ENCODE measurements around the gene CALCR. TPM values are rescaled to one million over a fixed set of nuclear protein-coding genes. Genes with fewer than 3 reads are reported as not detected.
"Not testable (repeated sequence)": the region's sequence is repeated elsewhere in the genome, so short reads cannot be mapped to it uniquely, and the experiment has no call there.

The CALCR gene
- total RNA-seq, 2 experiments from 2014 or later = not detected

GRCh38 chr7:93515144-93515543, 59.4 kb downstream of the CALCR start:
- no peaks in the 10 kb centered on the region for H3K9me3 Mint-ChIP-seq
- POLR2A ChIA-PET = no interaction called here

GRCh38 chr7:93509303-93509702, 65.2 kb downstream of the CALCR start:
- Mint-ChIP-seq H3K4me3 (no peak overlapping the region), H3K27me3 (no peaks in the 10 kb centered on the region), H3K9me3 (no peaks in the 10 kb centered on the region), H3K27ac (no peak overlapping the region), H3K4me1 (ENCODE audit: low read depth) (no peaks in the 10 kb centered on the region), H3K36me3 (ENCODE audit: low read depth) (no peaks in the 10 kb centered on the region)
- DNase-seq (no peak), ATAC-seq (no peak)
- intact Hi-C loops (cut with micrococcal nuclease) = no loop called here
- ChIA-PET CTCF (no interaction called here), POLR2A (no interaction called here)
- TF ChIP-seq CTCF (IDR thresholded peaks at IDR 0.05) = no peak

More at GRCh38 chr7:93515144-93515543, 59.4 kb downstream of the CALCR start:
- intact Hi-C loops (cut with micrococcal nuclease) = no loop called here
- no peak for ATAC-seq
- Mint-ChIP-seq H3K27ac (no peak overlapping the region), H3K27me3 (no peaks in the 10 kb centered on the region), H3K4me3 (no peak overlapping the region), H3K4me1 (ENCODE audit: low read depth) (no peaks in the 10 kb centered on the region), H3K36me3 (ENCODE audit: low read depth) (no peaks in the 10 kb centered on the region)
- TF ChIP-seq CTCF (IDR thresholded peaks at IDR 0.05) = no peak
- CTCF ChIA-PET = no interaction called here
- no peak for DNase-seq

- H3K4me3 Mint-ChIP-seq = no peak overlapping the region
- no peak for ATAC-seq
- no peak for TF ChIP-seq CTCF (IDR thresholded peaks at IDR 0.05)
- H3K27me3 Mint-ChIP-seq = no peaks in the 10 kb centered on the region
- H3K9me3 Mint-ChIP-seq = no peaks in the 10 kb centered on the region
- POLR2A ChIA-PET = no interaction called here
- intact Hi-C loops (cut with micrococcal nuclease) = no loop called here
- no peak overlapping the region for H3K27ac Mint-ChIP-seq
- no peak for DNase-seq
- no peaks in the 10 kb centered on the region for H3K4me1 Mint-ChIP-seq (ENCODE audit: low read depth)
- H3K36me3 Mint-ChIP-seq (ENCODE audit: low read depth) = no peaks in the 10 kb centered on the region
- CTCF ChIA-PET = no interaction called here
Observed at GRCh38 chr7:93503088-93503487, 71.4 kb downstream of the CALCR start.

GRCh38 chr7:93491860-93492259, 82.7 kb downstream of the CALCR start:
- intact Hi-C loops (cut with micrococcal nuclease); H3K4me1 Mint-ChIP-seq (ENCODE audit: low read depth); H3K36me3 Mint-ChIP-seq (ENCODE audit: low read depth); ATAC-seq; DNase-seq; H3K27me3 Mint-ChIP-seq; H3K4me3 Mint-ChIP-seq; H3K27ac Mint-ChIP-seq; CTCF ChIA-PET; H3K9me3 Mint-ChIP-seq; POLR2A ChIA-PET: not testable (repeated sequence)

- intact Hi-C loops (cut with micrococcal nuclease) = no loop called here
- Mint-ChIP-seq H3K27ac (no peak overlapping the region), H3K27me3 (peaks cover 8% of the 10 kb centered on the region), H3K9me3 (no peaks in the 10 kb centered on the region), H3K4me1 (ENCODE audit: low read depth) (no peaks in the 10 kb centered on the region), H3K4me3 (no peak overlapping the region), H3K36me3 (ENCODE audit: low read depth) (no peaks in the 10 kb centered on the region)
- DNase-seq (no peak), ATAC-seq (no peak)
- TF ChIP-seq CTCF (IDR thresholded peaks at IDR 0.05) = no peak
- POLR2A ChIA-PET = interaction anchor here (1.2 kb wide), 1 partner anchor 13 kb away, joined by 3 read pairs; no protein-coding TSS in a partner anchor
- CTCF ChIA-PET = interaction anchor here (0.5 kb wide), 1 partner anchor 83 kb away, joined by 3 read pairs; no protein-coding TSS in a partner anchor
Observed at GRCh38 chr7:93476491-93477344, 97.8 kb downstream of the CALCR start.
